Embryonic facial prominence (tissue), 1 donor: Measurements from ENCODE around the gene MINDY4.

Source experiments
- DNase-seq: peaks from one replicate; pipeline ENCODE4 v3.0.0-alpha.2; 2016; ENCODE audit errors: extremely low spot score

Gene MINDY4

GRCh38 chr7:30852744-30853288 lies 81.6 kb downstream of the MINDY4 start:
- DNase-seq: no peak

DNA sequence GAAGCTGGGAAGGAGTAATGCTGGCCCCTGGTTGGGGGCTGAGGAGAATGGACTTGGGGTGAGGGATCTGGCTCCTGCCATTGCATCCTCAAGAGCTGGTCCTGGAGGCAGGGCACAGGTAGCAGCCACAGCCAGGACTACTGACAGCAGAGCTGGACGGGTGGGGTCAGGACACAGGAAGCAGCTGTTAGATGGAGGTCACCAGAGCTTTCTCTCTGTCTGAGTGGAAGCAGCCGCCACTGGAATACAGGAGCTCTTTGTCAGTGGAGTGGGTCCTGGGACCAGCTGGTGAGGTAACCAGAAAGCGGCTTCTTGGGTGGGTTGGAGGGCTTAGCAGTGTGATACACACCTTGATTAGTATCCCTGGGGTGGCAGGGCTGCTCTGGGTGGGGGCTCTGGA lies 82.4 kb downstream of the MINDY4 start:
- no peak for DNase-seq

- no peak for DNase-seq
Observed at GRCh38 chr7:30855936-30856335, 84.7 kb downstream of the MINDY4 start.

DNA sequence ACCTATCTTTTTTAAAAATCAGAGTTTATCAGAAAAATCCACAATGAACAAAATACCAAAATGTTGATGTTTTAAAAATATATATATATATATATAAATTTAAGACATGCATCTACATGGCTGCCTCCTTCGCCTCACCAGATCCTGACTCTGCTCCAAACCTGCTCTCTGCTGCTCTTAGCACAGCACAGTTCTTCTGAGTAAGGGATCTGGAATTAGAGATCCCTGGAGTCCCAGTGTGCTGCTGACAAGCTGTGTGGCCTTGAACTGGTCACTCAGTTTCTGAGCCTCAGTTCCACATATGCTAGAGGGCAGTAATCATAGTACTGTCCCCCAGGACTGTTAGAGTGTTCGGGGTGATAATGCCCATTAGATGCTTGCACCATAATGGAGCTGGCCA lies 87.4 kb downstream of the MINDY4 start:
- DNase-seq: no peak

- no peak for DNase-seq
Observed at GRCh38 chr7:30859202-30859939, 88.2 kb downstream of the MINDY4 start.

DNA sequence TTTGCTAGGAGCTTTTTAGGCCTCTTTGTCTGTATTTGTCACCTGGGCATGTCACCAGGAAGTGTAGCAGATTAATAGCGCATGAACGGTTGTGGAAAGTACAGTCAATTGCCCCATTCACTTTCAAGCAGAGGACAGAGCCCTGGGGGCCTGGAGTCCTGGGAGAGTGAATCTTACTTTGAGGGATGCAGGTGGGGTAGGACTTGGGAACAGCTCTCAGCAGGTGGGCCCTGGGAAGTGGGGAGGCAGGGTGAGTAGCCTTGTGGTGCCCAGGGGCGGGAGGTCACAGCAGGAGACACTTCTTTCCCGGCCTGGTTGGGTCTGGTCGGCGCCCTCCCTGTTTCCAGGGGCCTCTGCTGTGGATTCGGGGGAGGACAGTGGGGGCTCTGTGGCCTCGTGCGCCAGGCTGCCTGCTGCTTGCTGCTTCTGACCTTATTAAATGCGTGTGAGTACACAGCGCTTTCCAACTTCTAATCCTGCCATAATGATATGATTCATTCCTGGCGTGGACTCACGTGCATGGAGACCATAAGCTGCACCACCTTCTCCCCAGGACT lies 88.8 kb downstream of the MINDY4 start:
- no peak for DNase-seq

- DNase-seq: no peak
Observed at GRCh38 chr7:30861612-30862011, 90.4 kb downstream of the MINDY4 start.

- peak; percentile 65 for DNase-seq
Observed at GRCh38 chr7:30862995-30863705, 91.9 kb downstream of the MINDY4 start.

GRCh38 chr7:30863706-30864035 lies 92.5 kb downstream of the MINDY4 start:
- no peak for DNase-seq

- no peak for DNase-seq
Observed at GRCh38 chr7:30864101-30864500, 92.9 kb downstream of the MINDY4 start.

- DNase-seq: no peak
Observed at GRCh38 chr7:30865076-30865475, 93.9 kb downstream of the MINDY4 start.

GRCh38 chr7:30865821-30866220 lies 94.6 kb downstream of the MINDY4 start:
- no peak for DNase-seq

- no peak for DNase-seq
Observed at GRCh38 chr7:30866939-30867338, 95.7 kb downstream of the MINDY4 start.

DNA sequence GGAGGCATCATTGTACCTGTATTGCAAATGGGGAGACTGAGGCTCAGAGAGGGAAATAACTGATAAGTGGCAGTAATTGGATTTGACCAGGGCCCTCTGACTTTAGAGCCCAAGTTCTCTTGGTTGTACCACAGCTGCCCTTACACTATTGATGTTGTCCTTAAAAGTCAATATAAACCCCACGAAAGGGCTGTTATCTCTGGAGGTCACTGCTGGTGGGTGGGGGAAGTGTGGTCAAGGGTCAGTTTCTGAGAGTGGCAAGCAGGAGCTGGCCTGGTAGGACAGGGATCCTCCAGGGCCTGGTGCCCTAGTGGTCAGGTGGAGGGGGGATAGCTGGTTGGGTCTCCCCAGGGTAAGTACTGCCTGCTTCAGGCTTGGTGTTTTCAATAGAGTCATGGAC lies 96.3 kb downstream of the MINDY4 start:
- no peak for DNase-seq

GRCh38 chr7:30869794-30870611 lies 98.8 kb downstream of the MINDY4 start:
- no peak for DNase-seq

GRCh38 chr7:30870821-30871518 lies 99.8 kb downstream of the MINDY4 start:
- no peak for DNase-seq

GRCh38 chr7:30871655-30872054 lies 100.4 kb downstream of the MINDY4 start:
- DNase-seq: no peak

DNA sequence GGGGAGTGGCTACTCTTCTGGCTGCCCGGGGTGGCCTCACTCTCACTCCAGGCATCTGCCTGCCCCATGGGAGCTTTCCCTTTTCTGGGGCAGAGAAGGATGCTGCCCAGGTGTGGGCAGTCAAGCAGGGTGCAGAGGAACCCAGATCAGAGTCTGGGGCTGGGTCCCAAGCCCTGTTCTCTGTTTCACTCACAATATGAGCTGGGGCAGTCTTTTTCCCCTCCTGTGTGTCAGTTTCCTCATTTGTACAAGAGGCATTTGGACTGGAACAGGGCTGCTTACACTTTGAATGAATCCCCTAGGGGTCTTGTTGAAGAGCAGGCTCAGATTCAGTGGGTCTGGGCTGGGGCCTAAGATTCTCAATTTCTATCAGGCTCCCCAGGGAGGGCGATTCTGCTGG lies 102.0 kb downstream of the MINDY4 start:
- DNase-seq: no peak

DNA sequence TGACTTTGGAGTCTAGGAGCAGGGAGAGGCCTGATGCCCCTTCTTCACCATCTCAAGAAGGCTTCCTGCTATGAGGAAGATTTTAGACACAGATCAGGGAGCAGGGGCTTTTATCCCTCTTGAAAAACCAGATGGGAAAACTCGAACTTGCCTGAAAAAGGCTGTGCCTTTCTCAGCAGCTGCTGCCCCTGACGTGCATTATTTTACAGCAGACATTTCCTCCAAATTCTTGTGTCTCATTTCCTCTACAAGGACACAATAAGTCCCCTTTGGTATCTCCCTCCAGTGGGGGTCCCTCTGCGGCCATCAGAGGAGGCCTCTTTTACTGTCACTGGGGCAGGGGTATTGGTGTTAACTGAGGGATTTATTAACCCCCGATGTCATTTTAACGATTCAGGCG lies 102.4 kb downstream of the MINDY4 start:
- DNase-seq: no peak

- DNase-seq: no peak
Observed at GRCh38 chr7:30874656-30875302, 103.6 kb downstream of the MINDY4 start.
